Lower lobe of right lung (tissue), 2 donors: ENCODE data around the gene RNF225. TPM values are rescaled to one million over a fixed set of nuclear protein-coding genes. Genes with fewer than 3 reads are reported as not detected.
A peak's percentile ranks its signal among the peaks of the same experiment; 100 is the strongest.
"Not testable (repeated sequence)": the region's sequence is repeated elsewhere in the genome, so short reads cannot be mapped to it uniquely, and the experiment has no call there.

Experiments used
- ATAC-seq, 2 donors: fragments of 200-7000 bp; cut with Tn5 transposase; one replicate each; pipeline ENCODE4 v1.9.1; 2020 to 2022; ENCODE audit warnings: mild to moderate bottlenecking in 2 of 2, moderate library complexity in 2 of 2
- DNase-seq: peaks from one replicate; pipeline ENCODE4 v3.0.0-alpha.2; 2020
- H3K27ac ChIP-seq: fragments of 200-600 bp; one replicate; pipeline ENCODE4 v1.8.0; 2022
- H3K27me3 ChIP-seq: fragments of 200-600 bp; one replicate; pipeline ENCODE4 v1.8.0; 2022; ENCODE audit warnings: low read depth
- H3K36me3 ChIP-seq: fragments of 200-600 bp; one replicate; pipeline ENCODE4 v1.8.0; 2022; ENCODE audit warnings: mild to moderate bottlenecking
- H3K4me1 ChIP-seq: fragments of 200-600 bp; one replicate; pipeline ENCODE4 v1.8.0; 2022
- H3K4me3 ChIP-seq: fragments of 200-600 bp; one replicate; pipeline ENCODE4 v1.8.0; 2022; ENCODE audit warnings: mild to moderate bottlenecking
- H3K9me3 ChIP-seq: fragments of 200-600 bp; one replicate; pipeline ENCODE4 v1.8.0; 2022
- CTCF ChIP-seq: fragments of 200-600 bp; IDR thresholded peaks from one replicate; pipeline ENCODE4 v1.8.0; 2022; ENCODE audit warnings: antibody characterized with exemption, mild to moderate bottlenecking
- intact Hi-C: fragments of 100-400 bp; cut with DNase I; formaldehyde crosslinking; loops from one replicate; pipeline ENCODE4 v1.11.0; 2022
- total RNA-seq: library from RNA; stranded (reverse); fragmentation: NEBNext Ultra II Directional; extraction: Animal tissue kit (Norgen Biotek cat#: 25700); gene quantifications from one replicate; pipeline ENCODE4 v1.2.1, GENCODE V29; 2021
- donor health status: DM: no; HTN: yes; CAD: no; lungs with severe emphysema.

RNF225 gene
- total RNA-seq, 1 donor from 2014 or later = not detected

- ATAC-seq (no peak), DNase-seq (no peak)
- intact Hi-C loops = no loop called here
- peaks cover 9% of the 10 kb centered on the region for H3K27me3 ChIP-seq
- H3K27ac ChIP-seq = peak overlapping the region; percentile 82
- H3K4me3 ChIP-seq = peak overlapping the region; percentile 71
- no peaks in the 10 kb centered on the region for H3K36me3 ChIP-seq
- no peak for TF ChIP-seq CTCF
- H3K4me1 ChIP-seq = peaks cover 21% of the 10 kb centered on the region
- H3K9me3 ChIP-seq = no peaks in the 10 kb centered on the region
Measured at GRCh38 chr19:58401840-58402421, 6.5 kb downstream of the RNF225 start.

DNA sequence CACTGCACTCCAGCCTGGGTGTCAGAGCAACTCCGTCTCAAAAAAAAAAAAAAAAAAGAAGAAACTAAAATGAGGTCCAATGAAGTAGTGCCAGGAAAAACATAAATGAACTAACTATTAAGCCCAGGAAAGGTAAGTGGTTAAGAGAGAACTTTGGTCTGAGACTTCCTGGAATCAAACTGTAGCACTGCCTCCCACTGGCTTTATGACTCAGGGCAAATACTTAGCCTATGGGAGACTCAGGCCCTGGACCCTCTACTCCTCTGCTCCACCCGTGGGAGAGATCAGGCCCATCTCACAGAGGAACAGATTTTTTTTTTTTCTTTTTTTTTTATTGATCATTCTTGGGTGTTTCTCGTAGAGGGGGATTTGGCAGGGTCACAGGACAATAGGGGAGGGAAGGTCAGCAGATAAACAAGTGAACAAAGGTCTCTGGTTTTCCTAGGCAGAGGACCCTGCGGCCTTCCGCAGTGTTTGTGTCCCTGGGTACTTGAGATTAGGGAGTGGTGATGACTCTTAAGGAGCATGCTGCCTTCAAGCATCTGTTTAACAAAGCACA lies 8.5 kb downstream of the RNF225 start:
- H3K4me1 ChIP-seq = peaks cover 33% of the 10 kb centered on the region
- H3K4me3 ChIP-seq, H3K27me3 ChIP-seq, H3K9me3 ChIP-seq, intact Hi-C loops, H3K27ac ChIP-seq, ATAC-seq, DNase-seq, H3K36me3 ChIP-seq: not testable (repeated sequence)

- H3K9me3 ChIP-seq = no peaks in the 10 kb centered on the region
- no peaks in the 10 kb centered on the region for H3K27me3 ChIP-seq
- no peaks in the 10 kb centered on the region for H3K36me3 ChIP-seq
- peak; percentile 12 for TF ChIP-seq CTCF
- peak overlapping the region; percentile 90 for H3K4me3 ChIP-seq
- DNase-seq (no peak), ATAC-seq (no peak)
- peaks cover 31% of the 10 kb centered on the region for H3K4me1 ChIP-seq
- intact Hi-C loops = no loop called here
- H3K27ac ChIP-seq = peak overlapping the region; percentile 89
Measured at GRCh38 chr19:58406818-58407657, 11.6 kb downstream of the RNF225 start.

- intact Hi-C loops = no loop called here
- Histone ChIP-seq H3K4me1 (peaks cover 28% of the 10 kb centered on the region), H3K4me3 (peak overlapping the region; percentile 90), H3K27me3 (no peaks in the 10 kb centered on the region), H3K27ac (peak overlapping the region; percentile 89), H3K9me3 (no peaks in the 10 kb centered on the region), H3K36me3 (no peaks in the 10 kb centered on the region)
- ATAC-seq (peak; percentile 16 to 21), DNase-seq (no peak)
- no peak for TF ChIP-seq CTCF
Measured at GRCh38 chr19:58407658-58408151, 12.2 kb downstream of the RNF225 start.

- intact Hi-C loops = no loop called here
- no peak for TF ChIP-seq CTCF
- Histone ChIP-seq H3K4me3 (peak within 1 kb of the TSS; percentile 90), H3K36me3 (peaks cover 3% of the 10 kb centered on the region), H3K9me3 (no peaks in the 10 kb centered on the region), H3K27ac (peak within 1 kb of the TSS; percentile 89), H3K27me3 (no peaks in the 10 kb centered on the region), H3K4me1 (peaks cover 28% of the 10 kb centered on the region)
- DNase-seq = peak; percentile 96
- peak; percentile 99 for ATAC-seq
Measured at GRCh38 chr19:58408152-58409009, 12.9 kb downstream of the RNF225 start, which contains the start of gene ZNF584. ZNF584 (plus strand) TSS chr19:58408649; CDS start chr19:58409148, 499 bp downstream.
